Measurements from ENCODE around the gene CMKLR1.

Gene CMKLR1

GRCh38 chr12:108360057-108360456, 20.9 kb upstream of the CMKLR1 start:
- Histone ChIP-seq H3K4me3 (ENCODE audit: low read length) (no peak overlapping the region), H3K27me3 (ENCODE audit: control insufficient read depth, insufficient read depth, low read length) (no peaks in the 10 kb centered on the region), H3K4me2 (ENCODE audit: low read length) (no peak overlapping the region), H3K9ac (ENCODE audit: low read depth, low read length) (no peak overlapping the region), H3K4me1 (ENCODE audit: control insufficient read depth, insufficient read depth, low read length) (peaks cover 13% of the 10 kb centered on the region), H3K9me3 (replicated peaks; ENCODE audit: low read length) (no peaks in the 10 kb centered on the region), H3K36me3 (ENCODE audit: insufficient read depth, low read length) (no peaks in the 10 kb centered on the region)

GRCh38 chr12:108358580-108358965, 19.5 kb upstream of the CMKLR1 start:
- Histone ChIP-seq H3K9ac (ENCODE audit: low read depth, low read length) (no peak overlapping the region), H3K27me3 (ENCODE audit: control insufficient read depth, insufficient read depth, low read length) (no peaks in the 10 kb centered on the region), H3K4me3 (ENCODE audit: low read length) (no peak overlapping the region), H3K9me3 (replicated peaks; ENCODE audit: low read length) (no peaks in the 10 kb centered on the region), H3K36me3 (ENCODE audit: insufficient read depth, low read length) (no peaks in the 10 kb centered on the region), H3K4me1 (ENCODE audit: control insufficient read depth, insufficient read depth, low read length) (peaks cover 13% of the 10 kb centered on the region), H3K4me2 (ENCODE audit: low read length) (no peak overlapping the region)

GRCh38 chr12:108357834-108358579, 18.9 kb upstream of the CMKLR1 start:
- Histone ChIP-seq H3K4me3 (ENCODE audit: low read length) (no peak overlapping the region), H3K4me1 (ENCODE audit: control insufficient read depth, insufficient read depth, low read length) (peaks cover 13% of the 10 kb centered on the region), H3K4me2 (ENCODE audit: low read length) (no peak overlapping the region), H3K27me3 (ENCODE audit: control insufficient read depth, insufficient read depth, low read length) (no peaks in the 10 kb centered on the region), H3K36me3 (ENCODE audit: insufficient read depth, low read length) (no peaks in the 10 kb centered on the region), H3K9ac (ENCODE audit: low read depth, low read length) (no peak overlapping the region), H3K9me3 (replicated peaks; ENCODE audit: low read length) (no peaks in the 10 kb centered on the region)

- H3K4me3 ChIP-seq (ENCODE audit: low read length): no peak overlapping the region
- H3K4me1 ChIP-seq (ENCODE audit: control insufficient read depth, insufficient read depth, low read length): peaks cover 18% of the 10 kb centered on the region
- H3K9me3 ChIP-seq (replicated peaks; ENCODE audit: low read length): no peaks in the 10 kb centered on the region
- no peaks in the 10 kb centered on the region for H3K36me3 ChIP-seq (ENCODE audit: insufficient read depth, low read length)
- H3K27me3 ChIP-seq (ENCODE audit: control insufficient read depth, insufficient read depth, low read length): no peaks in the 10 kb centered on the region
- H3K4me2 ChIP-seq (ENCODE audit: low read length): no peak overlapping the region
- no peak overlapping the region for H3K9ac ChIP-seq (ENCODE audit: low read depth, low read length)
Observed at GRCh38 chr12:108356835-108357806, 18.0 kb upstream of the CMKLR1 start.

- H3K36me3 ChIP-seq (ENCODE audit: insufficient read depth, low read length): no peaks in the 10 kb centered on the region
- no peak overlapping the region for H3K4me2 ChIP-seq (ENCODE audit: low read length)
- H3K4me3 ChIP-seq (ENCODE audit: low read length): no peak overlapping the region
- H3K9me3 ChIP-seq (replicated peaks; ENCODE audit: low read length): no peaks in the 10 kb centered on the region
- H3K9ac ChIP-seq (ENCODE audit: low read depth, low read length): no peak overlapping the region
- peaks cover 12% of the 10 kb centered on the region for H3K4me1 ChIP-seq (ENCODE audit: control insufficient read depth, insufficient read depth, low read length)
- no peaks in the 10 kb centered on the region for H3K27me3 ChIP-seq (ENCODE audit: control insufficient read depth, insufficient read depth, low read length)
Observed at GRCh38 chr12:108355069-108355468, 16.0 kb upstream of the CMKLR1 start.

GRCh38 chr12:108352591-108352990, 13.5 kb upstream of the CMKLR1 start:
- H3K27me3 ChIP-seq (ENCODE audit: control insufficient read depth, insufficient read depth, low read length): no peaks in the 10 kb centered on the region
- no peaks in the 10 kb centered on the region for H3K9me3 ChIP-seq (replicated peaks; ENCODE audit: low read length)
- peaks cover 27% of the 10 kb centered on the region for H3K4me1 ChIP-seq (ENCODE audit: control insufficient read depth, insufficient read depth, low read length)
- H3K9ac ChIP-seq (ENCODE audit: low read depth, low read length): no peak overlapping the region
- H3K4me3 ChIP-seq (ENCODE audit: low read length): no peak overlapping the region
- no peak overlapping the region for H3K4me2 ChIP-seq (ENCODE audit: low read length)
- H3K36me3 ChIP-seq (ENCODE audit: insufficient read depth, low read length): no peaks in the 10 kb centered on the region

GRCh38 chr12:108350511-108350910, 11.4 kb upstream of the CMKLR1 start:
- Histone ChIP-seq H3K4me3 (ENCODE audit: low read length) (no peak overlapping the region), H3K27me3 (ENCODE audit: control insufficient read depth, insufficient read depth, low read length) (no peaks in the 10 kb centered on the region), H3K4me2 (ENCODE audit: low read length) (no peak overlapping the region), H3K9ac (ENCODE audit: low read depth, low read length) (no peak overlapping the region), H3K4me1 (ENCODE audit: control insufficient read depth, insufficient read depth, low read length) (peaks cover 27% of the 10 kb centered on the region), H3K36me3 (ENCODE audit: insufficient read depth, low read length) (no peaks in the 10 kb centered on the region), H3K9me3 (replicated peaks; ENCODE audit: low read length) (no peaks in the 10 kb centered on the region)

- Histone ChIP-seq H3K9me3 (replicated peaks; ENCODE audit: low read length) (no peaks in the 10 kb centered on the region), H3K4me1 (ENCODE audit: control insufficient read depth, insufficient read depth, low read length) (peaks cover 27% of the 10 kb centered on the region), H3K4me2 (ENCODE audit: low read length) (peak overlapping the region; percentile 44), H3K27me3 (ENCODE audit: control insufficient read depth, insufficient read depth, low read length) (no peaks in the 10 kb centered on the region), H3K36me3 (ENCODE audit: insufficient read depth, low read length) (no peaks in the 10 kb centered on the region), H3K4me3 (ENCODE audit: low read length) (no peak overlapping the region), H3K9ac (ENCODE audit: low read depth, low read length) (peak overlapping the region; percentile 68)
Observed at GRCh38 chr12:108349278-108349688, 10.2 kb upstream of the CMKLR1 start.

GRCh38 chr12:108348842-108349241, 9.7 kb upstream of the CMKLR1 start:
- Histone ChIP-seq H3K36me3 (ENCODE audit: insufficient read depth, low read length) (no peaks in the 10 kb centered on the region), H3K9me3 (replicated peaks; ENCODE audit: low read length) (no peaks in the 10 kb centered on the region), H3K4me3 (ENCODE audit: low read length) (no peak overlapping the region), H3K9ac (ENCODE audit: low read depth, low read length) (peak overlapping the region; percentile 68), H3K4me2 (ENCODE audit: low read length) (peak overlapping the region; percentile 44), H3K27me3 (ENCODE audit: control insufficient read depth, insufficient read depth, low read length) (no peaks in the 10 kb centered on the region), H3K4me1 (ENCODE audit: control insufficient read depth, insufficient read depth, low read length) (peaks cover 27% of the 10 kb centered on the region)

- H3K36me3 ChIP-seq (ENCODE audit: insufficient read depth, low read length): no peaks in the 10 kb centered on the region
Observed at GRCh38 chr12:108346727-108347710, 7.9 kb upstream of the CMKLR1 start.

More at GRCh38 chr12:108346727-108347710, 7.9 kb upstream of the CMKLR1 start:
- peaks cover 32% of the 10 kb centered on the region for H3K4me1 ChIP-seq (ENCODE audit: control insufficient read depth, insufficient read depth, low read length)
- no peak overlapping the region for H3K4me2 ChIP-seq (ENCODE audit: low read length)
- H3K4me3 ChIP-seq (ENCODE audit: low read length): no peak overlapping the region
- no peaks in the 10 kb centered on the region for H3K9me3 ChIP-seq (replicated peaks; ENCODE audit: low read length)
- H3K27me3 ChIP-seq (ENCODE audit: control insufficient read depth, insufficient read depth, low read length): no peaks in the 10 kb centered on the region
- H3K9ac ChIP-seq (ENCODE audit: low read depth, low read length): no peak overlapping the region
